NCI-H1436 (cell line): Measurements from ENCODE around the gene IFI27L1.

Source experiments
- DNase-seq: peaks from one replicate; lab custom pipeline; 2025; lab: John Stamatoyannopoulos, UW

Gene IFI27L1

DNA sequence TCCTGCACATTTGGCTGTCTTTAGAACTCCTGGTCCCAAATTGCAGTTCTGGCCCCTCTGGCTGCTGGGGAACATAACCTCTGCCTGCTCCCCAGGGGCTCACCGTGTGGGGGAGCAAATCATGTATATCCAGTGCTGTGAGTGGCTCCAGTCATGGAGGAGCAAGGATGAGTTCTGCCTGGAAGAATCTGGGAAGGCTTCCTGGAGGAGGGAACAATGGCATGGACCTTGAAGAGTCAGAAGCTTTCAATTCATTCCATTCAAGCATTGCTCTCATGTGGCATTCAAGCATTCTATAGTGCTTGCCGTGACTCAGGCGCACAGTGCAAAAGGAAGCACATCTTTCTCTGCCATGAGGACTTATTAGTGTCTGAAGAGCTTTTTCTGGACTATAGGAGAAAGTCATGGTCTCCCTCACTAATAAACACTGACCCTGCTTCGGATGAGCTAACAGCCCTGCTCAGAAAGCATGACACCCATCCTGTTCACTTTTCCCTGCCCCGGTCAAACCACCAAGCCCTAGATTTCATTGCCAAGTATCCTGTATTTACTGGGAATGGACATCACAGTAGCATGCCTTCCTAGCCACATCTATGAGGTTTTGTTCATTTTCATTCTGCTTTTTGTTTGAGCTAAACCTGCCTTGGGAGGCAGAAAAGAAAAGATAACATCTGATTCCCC lies 32.9 kb downstream of the IFI27L1 start:
- DNase-seq: no peak

DNA sequence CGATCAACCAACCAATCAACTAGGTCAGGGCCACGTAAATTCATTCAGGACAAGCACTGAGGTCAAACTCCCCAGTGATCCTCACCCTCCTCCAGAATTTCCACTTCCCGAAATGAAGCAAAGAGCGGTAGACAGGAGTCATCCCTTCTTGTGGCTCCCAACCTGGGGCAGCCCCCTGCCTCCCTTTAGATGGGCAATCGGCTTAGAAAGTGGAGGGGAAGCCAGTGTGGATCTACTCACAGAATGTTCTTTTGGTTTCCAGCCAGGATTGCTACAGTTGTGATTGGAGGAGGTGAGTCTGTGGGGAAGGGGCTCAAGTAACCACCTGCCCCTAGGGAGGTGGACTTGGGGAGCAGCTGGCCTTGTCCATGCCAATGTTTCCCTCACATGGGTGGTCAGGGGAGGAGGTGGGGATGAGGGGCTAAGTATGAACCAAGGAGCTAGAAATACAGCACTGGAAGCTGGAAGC lies 33.5 kb downstream of the IFI27L1 start:
- DNase-seq: no peak

DNA sequence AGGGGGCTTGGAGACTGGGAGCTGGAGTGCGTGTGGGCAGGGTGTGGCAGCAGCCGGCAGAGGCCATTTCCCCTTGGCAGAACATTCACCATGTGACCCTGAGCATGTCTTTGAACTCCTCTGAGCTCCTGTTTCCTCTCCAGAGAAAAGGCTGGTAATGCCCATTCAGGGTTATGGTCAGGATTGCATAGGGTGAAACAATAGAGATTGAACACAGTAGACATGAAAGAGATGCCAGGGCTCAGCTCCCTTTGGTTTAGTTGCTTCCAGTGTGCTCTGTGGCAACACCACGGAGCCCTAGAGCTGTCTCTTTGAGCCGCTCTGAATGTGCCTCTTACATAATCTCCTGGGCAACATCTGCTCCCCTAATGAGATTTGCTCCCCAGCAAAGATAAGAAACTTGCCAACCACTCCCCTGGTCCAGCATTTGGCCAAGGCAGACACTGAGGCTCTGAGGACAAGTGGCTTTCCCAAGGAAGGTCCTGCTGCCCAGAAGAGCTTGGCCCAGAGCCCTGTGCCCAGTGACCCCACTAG lies 34.0 kb downstream of the IFI27L1 start:
- DNase-seq: no peak

DNA sequence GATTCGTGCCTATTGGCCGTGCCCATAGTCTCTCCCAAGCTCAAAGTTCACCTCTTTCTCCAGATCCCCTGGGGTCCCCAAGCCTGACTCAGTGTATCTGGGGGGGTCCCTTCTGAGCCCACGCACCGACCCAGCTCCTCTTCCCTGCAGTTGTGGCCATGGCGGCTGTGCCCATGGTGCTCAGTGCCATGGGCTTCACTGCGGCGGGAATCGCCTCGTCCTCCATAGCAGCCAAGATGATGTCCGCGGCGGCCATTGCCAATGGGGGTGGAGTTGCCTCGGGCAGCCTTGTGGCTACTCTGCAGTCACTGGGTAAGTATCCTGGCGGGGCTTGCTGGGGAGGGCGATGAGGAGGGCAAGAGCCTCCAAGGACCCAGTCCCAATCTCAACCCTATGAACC lies 34.5 kb downstream of the IFI27L1 start:
- DNase-seq: no peak

DNA sequence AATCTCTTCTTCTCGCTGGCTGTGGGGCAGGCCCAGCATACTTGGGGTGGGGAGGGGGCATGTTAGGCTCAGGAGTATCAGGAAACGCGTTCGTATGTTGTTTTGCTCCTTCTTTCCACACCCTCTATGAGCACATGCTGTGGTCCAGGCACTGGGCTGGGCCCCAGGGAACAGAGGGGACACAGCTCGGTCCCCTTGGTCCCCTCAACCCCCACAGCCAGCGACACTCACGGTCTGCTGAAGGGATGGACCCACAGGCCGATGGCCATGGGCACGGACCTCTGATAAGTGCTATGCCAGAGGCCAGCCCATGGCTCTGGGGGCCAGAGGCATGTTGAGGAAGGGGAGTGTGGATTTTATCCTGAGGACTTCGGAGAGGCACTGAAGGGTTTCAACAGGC lies 35.6 kb downstream of the IFI27L1 start:
- no peak for DNase-seq

DNA sequence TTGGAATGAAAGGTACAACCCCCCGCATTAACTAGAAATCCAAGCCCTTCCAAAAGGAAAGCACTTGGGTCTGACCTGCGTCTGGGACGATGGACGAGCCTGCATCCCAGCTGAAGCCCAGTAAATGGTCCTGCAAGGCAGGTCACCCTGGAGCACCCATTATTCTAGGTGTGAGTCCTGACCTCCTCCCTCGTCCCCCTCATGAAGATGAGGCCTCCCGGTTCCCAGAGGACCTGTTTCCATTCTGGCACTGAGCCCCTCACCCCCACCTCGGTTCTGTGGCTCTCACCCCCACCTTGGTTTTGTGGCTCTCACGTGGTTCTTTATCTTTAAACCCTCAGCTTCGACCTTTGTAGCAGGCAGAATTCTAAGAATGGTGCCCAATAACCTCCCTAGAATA lies 36.7 kb downstream of the IFI27L1 start:
- no peak for DNase-seq

DNA sequence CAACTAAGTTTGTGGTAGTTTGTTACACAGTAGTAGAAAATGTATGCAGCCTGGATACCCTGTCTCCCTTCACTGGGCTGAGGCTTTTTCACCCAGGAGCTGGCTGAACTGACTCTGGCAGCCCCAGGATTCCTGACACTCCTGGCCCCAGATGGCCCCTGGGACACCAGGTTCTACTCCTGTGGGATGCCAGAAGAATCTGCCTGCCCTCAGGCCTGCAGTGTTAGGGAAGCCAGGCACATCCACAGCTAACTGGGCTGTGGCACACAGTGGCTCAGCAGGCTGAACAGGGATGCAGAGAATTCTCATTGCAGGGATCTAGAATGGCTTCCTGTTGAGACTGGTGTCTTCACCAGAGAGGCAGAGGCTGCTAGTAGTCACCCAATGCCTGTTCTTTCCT lies 38.0 kb downstream of the IFI27L1 start:
- no peak for DNase-seq

DNA sequence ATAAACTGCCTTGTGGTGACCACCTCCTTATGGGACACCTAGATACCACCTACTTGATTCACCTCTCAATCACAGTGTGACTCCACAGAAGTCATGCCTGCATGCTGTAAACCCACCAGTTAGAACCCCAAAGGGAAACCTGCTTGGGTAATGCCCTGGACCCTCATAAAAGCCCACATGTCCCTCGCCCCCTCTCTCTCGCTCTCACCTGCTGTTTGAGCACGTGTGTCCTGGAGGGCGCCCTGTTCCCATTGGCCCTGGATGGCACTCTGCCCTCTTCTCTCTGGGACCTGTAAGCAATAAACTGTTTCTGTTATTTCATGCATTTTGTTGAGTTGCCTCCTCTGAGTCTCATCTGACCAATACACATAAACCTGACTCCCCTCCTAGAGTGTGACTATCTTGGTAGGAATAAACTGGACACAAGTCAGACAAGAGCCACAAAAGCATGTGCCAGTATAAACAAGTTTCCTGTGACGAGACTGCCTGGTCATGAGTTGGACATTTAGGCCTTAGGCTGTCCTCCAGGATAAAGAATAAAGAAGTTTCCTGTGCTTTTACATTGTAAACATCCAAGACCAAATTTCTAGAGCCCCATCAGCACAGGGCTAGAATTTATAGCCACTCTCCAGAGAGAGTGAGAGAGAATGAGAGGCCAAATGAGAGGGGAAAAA lies 39.7 kb downstream of the IFI27L1 start:
- DNase-seq: no peak

DNA sequence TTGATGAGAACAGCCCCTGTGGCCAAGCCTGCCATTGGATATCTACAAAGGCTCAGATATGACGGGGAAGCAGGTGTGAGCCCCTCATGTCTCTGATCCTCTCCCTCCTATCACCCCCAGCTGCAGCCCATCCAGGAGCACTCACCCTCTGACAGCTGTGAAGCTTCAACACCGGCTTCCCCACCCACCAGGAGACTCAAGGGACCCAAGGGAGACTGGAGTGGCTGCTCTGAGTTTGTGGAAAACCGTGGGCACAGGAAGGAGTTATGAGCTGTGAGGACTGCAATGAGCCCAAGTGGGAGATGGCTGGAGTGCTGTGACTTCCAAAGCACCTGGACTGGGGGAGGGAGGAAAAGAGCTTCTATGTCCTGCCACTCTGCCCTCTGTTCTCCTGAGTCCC lies 40.4 kb downstream of the IFI27L1 start:
- no peak for DNase-seq

DNA sequence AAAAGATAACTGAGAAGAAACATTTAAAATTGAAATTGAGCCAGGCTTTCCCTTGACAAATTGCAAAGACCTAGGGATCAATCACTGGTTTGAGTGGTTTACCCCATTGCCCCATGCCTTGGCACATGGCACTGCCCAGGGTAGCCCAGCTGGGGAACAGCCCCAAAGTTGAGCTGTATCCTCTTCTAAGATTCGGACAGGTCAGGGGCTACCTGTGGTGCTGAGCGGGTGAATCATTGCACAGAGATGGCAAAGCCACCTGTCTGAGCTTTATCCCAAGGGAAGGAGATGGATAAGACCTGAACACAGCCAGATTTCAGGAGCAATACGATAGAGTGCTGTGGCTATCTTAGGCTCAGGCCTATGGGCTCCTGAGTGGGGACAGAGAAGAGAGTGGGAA lies 41.3 kb downstream of the IFI27L1 start:
- DNase-seq: no peak

DNA sequence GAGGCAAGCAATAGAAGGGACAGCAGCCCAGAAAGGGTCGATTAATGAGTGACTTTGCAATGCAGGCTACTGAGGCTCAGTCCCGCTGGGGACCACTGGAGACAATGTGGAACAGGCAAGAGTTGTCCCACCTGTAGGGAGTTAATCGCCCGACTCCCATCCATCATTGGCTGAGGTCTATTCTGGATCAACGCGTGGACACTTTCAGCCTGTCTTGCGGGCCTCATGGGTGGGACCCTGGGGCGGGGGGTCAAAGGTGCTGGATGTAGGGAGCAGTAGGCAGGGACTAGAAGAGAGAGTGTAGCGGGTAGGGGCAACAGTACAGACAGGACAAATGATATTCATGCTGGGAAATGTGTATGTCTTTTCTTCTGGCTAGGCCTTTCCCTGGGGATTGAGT lies 42.2 kb downstream of the IFI27L1 start:
- no peak for DNase-seq

DNA sequence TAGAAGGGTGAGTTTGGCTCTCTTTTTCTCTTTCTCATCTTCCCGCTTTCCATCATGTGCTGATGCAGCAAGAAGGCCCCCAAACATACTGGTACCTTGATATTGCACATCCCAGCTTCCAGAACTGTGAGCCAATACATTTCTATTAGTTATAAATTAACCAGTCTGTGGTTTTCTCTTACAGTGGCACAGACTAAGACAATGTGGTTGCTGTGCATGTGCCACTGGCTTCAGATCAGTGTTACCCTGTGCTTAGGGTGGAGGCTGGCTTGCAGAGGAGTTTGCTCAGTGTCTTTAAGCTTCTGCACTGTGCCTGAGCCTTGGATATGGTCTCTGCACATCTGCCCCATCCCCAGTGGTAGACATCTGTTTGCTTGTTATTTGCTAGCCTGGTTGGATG lies 42.8 kb downstream of the IFI27L1 start:
- DNase-seq: no peak

DNA sequence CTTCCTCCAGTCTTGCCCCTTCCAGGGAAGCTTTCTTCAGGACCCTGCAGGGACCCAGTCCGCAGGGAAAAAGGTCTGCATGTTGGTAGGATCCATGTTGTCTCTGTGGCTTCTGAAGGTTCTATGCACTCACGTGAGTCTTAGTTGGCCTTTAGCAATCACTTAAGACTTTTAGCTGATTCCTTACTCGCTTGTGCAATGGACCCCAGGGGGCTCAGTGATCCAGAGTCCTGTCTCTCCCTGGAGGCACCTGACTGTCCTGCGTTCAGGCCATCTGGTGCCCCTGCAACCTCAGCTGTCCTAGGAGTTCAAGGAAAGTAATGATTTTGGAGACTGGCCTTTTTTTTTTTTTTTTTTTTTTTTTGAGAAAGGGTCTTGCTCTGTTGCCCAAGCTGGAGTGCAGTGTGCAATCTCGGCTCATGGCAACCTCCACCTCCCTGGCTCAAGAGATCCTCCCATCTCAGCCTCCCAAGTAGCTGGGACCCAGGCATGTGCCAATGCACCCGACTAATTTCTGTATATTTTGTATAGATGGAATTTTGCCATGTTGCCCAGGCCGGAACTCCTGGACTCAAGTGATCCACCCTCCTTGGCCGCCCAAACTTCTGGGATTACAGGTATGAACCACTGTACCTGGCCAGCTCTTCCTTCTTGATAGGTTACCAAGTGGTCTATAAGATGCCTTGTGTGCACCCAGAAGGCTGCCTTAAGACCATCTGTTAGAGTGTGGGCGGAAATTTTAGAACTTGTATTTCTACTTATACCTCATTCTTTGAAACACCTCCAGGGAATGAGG lies 43.7 kb downstream of the IFI27L1 start:
- no peak for DNase-seq

DNA sequence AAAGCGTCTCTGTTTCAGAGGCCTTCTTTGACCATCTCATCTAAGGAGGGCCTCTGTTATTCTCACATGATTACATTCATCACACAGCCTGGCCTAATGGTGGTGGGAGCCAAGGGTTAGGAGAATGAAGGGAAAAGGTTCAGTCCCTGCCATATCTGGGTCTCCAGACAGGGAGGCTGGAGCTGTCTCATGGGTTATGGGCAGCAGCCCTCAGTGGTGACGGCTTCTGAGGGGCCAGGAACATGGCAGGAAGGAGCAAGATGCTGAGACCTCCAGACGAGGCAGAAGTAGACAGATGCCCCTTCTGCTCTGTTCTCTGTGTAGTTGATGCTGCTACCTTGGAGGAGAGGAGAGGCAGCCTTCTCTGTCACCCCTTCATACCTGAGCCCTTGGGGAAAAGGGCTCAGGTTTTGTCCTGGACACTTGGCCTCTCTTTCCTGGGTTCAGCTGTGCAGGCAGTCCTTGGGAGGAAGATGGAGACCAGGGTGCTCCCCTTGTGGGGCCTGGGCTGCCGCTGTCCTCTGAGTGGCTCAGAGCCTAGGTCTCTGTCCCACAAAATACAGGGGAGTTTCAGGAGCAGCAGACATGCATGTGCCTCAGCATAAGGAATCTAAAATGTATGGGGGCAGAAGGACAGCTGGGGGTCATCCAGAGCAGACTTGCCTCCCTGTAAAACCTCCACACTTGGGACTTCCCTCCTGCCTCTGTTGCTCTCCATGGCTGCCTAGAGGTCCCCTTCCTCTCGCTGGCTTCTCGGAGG lies 44.7 kb downstream of the IFI27L1 start:
- no peak for DNase-seq

DNA sequence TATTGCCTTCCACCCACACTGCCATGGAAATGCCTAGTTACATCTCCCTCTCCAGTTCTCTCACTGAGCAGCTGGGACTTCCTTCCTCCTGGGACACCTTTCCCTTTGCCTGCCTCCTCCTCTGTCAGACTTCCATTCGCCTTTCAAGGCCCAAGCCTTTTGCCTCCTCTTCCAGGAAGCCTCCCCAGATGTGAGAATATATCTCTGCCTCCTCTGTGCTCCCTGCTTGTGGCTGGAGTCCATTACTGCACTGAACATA lies 45.2 kb downstream of the IFI27L1 start:
- DNase-seq: no peak

DNA sequence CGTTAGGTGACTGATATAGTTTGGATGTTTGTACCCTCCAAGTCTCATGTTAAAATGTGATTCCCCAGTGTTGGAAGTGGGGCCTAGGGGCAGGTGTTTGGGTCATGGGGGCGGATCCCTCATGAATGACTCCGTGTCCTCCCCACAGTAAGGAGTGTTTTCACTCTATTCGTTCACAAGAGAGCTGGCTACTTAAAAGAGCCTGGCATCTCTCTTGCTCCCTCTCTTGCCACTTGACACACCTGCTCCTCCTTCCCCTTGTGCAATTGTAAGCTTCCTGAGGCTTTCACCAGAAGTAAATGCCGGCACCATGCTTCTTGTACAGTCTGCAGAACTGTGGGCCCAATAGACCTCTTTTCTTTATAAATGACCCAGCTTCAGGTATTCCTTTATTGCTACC lies 45.7 kb downstream of the IFI27L1 start:
- no peak for DNase-seq

DNA sequence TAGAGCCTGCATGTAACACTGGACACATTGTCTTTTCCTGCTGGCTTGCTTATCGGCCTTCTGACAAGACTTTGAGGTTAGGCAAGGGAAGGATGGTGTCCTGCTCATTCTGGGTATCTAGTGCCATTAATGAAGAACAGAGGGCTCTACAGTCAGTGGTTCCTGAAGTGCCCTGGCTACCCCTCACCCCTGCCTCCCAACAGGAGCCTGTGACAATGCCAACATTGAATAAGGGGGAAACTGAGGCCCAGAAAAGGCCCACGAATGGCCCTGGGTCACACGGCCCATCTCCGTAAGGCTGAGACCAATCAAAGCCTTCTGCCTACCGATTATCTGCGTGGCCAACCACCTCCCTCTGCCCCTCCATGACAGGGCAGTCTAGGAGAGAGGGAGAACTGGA lies 46.2 kb downstream of the IFI27L1 start:
- DNase-seq: no peak

DNA sequence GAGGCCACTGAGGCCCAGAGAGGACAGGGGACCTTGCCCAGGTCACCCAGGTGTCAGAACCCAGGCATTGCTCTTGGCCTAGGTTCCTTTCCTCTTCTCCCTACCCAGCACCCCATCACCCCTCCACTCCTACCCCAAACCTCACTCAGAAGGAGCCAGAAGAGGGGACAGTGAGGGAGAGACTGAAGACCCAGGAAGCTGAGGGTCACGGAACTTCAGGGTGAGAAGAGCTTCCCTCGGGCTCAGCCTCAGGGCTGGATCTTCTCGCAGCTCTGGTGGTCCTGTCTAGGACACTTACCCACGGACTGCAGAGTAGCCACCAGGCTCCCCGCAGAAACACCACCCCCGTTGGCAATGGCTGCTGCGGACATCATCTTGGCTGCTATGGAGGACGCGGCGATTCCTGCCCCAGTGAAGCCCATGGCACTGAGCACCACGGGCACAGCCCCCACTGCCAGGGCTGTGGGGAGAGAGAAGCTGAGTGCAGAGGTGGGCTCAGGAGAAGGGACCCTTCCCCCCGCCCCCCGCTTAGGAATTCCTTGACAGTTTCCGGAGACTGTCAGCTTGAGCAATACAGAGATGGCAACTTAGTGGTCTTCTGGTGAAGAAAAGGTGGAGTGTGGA lies 47.2 kb downstream of the IFI27L1 start:
- DNase-seq: no peak

DNA sequence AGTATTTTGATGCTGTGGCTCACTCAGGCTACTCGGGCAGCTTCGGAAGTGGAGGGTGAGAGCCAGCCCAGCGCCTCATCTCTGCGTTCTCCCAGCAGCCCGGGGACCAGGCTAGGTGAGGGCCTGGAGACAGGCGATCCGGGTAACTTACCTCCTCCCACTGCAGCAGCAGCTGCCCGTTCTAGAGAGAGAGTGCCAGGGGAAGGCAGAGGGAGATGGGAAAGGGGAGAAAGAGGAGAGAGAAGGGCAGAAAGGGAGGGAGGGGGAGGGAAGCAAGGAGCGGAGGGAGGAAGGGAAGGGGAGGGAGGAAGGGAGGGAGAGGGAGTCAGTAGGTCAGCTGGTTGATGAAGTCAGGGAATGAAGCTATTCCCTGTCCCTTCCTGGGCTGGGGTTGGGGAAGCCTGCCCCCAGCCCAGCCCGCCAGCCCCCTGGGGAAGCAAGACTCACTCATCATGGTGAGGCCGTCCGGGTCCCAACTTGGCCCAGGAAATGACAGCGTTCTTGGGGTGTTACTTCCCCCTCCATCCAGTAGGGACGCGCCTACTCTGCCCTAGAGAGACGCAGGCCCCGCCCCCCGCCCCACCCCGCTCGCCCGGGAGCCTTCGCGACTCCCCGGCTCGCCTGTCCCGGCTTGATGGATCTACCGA lies 48.1 kb downstream of the IFI27L1 start, which contains the start of gene IFI27L2:
TSS of gene IFI27L2 (minus strand) at position 494 of the 647 bp plus-strand sequence. CDS start at position 454, 40 bp downstream.
- peak; percentile 76 for DNase-seq

DNA sequence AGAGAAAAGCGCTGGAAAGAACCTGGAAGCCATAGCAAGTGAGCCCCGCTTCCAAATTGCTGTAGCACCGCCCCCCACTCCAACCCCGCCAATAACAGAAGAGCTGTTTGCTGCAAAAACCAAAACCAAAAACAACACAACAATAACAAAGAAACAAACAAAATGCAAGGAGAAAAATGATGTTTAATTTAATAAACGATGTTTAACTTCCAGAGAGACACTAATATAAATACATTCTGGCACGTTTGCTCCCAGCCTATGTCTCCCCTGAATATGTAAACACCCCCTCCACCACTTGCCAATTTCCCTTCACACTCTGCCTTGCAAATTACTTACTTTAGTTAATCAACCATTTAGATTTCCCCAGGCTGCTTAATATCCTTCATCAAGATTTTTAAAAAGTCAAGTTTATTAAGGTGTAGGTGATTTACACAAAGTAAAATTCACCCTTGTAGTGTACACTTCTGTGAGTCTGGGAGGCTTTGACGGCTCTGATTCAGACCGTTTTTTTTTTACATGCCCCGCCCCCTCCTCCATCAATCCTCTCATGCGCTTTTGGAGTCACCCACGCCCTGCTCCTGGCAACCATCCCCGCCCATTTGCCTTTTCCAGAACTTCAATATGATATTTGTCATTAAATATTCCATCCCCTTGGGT lies 48.8 kb downstream of the IFI27L1 start:
- peak; percentile 13 for DNase-seq
